Thymus (tissue), 11 donors: ENCODE results near the gene P4HA1. TPM values are rescaled to one million over a fixed set of nuclear protein-coding genes. Genes with fewer than 3 reads are reported as not detected.

Experiments
- DNase-seq, 9 donors: peaks; one replicate each; pipeline ENCODE4 v3.0.0-alpha.2; 2013; ENCODE audit warnings: low spot score in 9 of 9, low read depth in 6 of 9, missing footprints in 1 of 9
- H3K27ac ChIP-seq, 2 donors: one replicate each; pipeline ENCODE4 v1.5.1; 2013; ENCODE audit warnings: control low read depth in 1 of 2, low read depth in 1 of 2, low read length in 1 of 2, mild to moderate bottlenecking in 1 of 2, moderate library complexity in 1 of 2
- H3K27me3 ChIP-seq, 2 donors: one replicate each; pipeline ENCODE4 v1.5.1; 2013; ENCODE audit warnings: low read length in 1 of 2; ENCODE audit not compliant: control insufficient read depth in 2 of 2, insufficient read depth in 1 of 2
- H3K36me3 ChIP-seq, 2 donors: one replicate each; pipeline ENCODE4 v1.5.1; 2013; ENCODE audit warnings: low read length in 1 of 2, mild to moderate bottlenecking in 1 of 2, moderate library complexity in 1 of 2; ENCODE audit not compliant: control insufficient read depth in 2 of 2, insufficient read depth in 2 of 2
- H3K4me1 ChIP-seq, 2 donors: one replicate each; pipeline ENCODE4 v1.5.1; 2013; ENCODE audit warnings: low read length in 2 of 2; ENCODE audit not compliant: control insufficient read depth in 2 of 2, insufficient read depth in 2 of 2
- H3K4me3 ChIP-seq, 2 donors: one replicate each; pipeline ENCODE4 v1.5.1; 2013; ENCODE audit warnings: low read length in 2 of 2, control low read depth in 1 of 2, mild to moderate bottlenecking in 1 of 2
- H3K9me3 ChIP-seq, 2 donors: one replicate each; pipeline ENCODE4 v1.5.1; 2013; ENCODE audit warnings: low read length in 1 of 2, mild to moderate bottlenecking in 1 of 2; ENCODE audit not compliant: control insufficient read depth in 2 of 2, insufficient read depth in 1 of 2
- WGBS: extraction: QIAGEN DNeasy Blood & Tissue Kit; methylation state at CpG from one replicate; pipeline ENCODE4 v1.1.7; 2013; 5-methylcytosine and 5-hydroxymethylcytosine counted together
- polyA plus RNA-seq: library from polyadenylated mRNA; stranded (reverse); fragments of 200-250 nt; gene quantifications from one replicate; pipeline ENCODE4 v1.2.3, GENCODE V29; 2013
- total RNA-seq: library from RNA; stranded (reverse); fragments of 120-200 nt; gene quantifications from one replicate; pipeline ENCODE4 v1.2.4, GENCODE V29; 2013
- donor health status: healthy.

P4HA1 gene
- total and polyA plus RNA-seq, 2 donors: 15.7 to 50.2 TPM

DNA sequence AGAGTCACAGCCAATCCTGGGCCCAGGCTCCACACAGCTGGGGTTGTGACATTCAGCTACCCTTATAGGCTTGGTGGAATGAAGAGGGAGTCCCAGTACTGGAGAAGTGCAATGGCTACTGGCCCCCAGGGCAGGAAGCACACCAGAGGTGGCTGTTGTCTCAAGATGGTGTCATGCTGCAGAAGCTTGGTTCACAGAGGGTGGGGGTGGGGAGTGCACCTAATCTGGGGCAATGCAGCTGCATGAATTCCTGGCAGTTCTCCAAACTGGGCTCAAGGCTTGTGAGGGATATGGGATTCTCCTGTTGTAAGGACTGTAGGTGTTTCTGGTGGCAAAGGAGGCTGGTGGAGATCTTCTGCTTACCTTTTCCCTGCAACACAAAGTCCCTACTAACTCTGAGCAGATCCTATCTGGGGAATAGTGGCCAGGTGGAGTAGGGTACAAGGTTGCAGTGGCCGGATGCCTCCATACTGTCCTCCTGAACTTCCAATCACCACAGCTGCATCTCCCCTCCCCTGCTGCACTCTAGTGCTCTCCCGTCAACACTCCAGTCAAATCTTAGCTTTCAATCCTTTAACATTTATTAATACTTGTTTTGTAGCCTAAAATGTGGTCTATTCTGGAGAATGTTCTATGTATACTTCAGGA, 114.7 kb downstream of the P4HA1 start:
- H3K36me3 ChIP-seq: no peaks in the 10 kb centered on the region
- H3K4me1 ChIP-seq: no peaks in the 10 kb centered on the region
- no peaks in the 10 kb centered on the region for H3K27me3 ChIP-seq
- peaks cover 1 to 17% of the 10 kb centered on the region in 2 donors for H3K9me3 ChIP-seq
- 98% methylated on average over 2 of the region's 2 CpGs for WGBS
- H3K27ac ChIP-seq: no peak overlapping the region
- H3K4me3 ChIP-seq: no peak overlapping the region
- DNase-seq: no peak

DNA sequence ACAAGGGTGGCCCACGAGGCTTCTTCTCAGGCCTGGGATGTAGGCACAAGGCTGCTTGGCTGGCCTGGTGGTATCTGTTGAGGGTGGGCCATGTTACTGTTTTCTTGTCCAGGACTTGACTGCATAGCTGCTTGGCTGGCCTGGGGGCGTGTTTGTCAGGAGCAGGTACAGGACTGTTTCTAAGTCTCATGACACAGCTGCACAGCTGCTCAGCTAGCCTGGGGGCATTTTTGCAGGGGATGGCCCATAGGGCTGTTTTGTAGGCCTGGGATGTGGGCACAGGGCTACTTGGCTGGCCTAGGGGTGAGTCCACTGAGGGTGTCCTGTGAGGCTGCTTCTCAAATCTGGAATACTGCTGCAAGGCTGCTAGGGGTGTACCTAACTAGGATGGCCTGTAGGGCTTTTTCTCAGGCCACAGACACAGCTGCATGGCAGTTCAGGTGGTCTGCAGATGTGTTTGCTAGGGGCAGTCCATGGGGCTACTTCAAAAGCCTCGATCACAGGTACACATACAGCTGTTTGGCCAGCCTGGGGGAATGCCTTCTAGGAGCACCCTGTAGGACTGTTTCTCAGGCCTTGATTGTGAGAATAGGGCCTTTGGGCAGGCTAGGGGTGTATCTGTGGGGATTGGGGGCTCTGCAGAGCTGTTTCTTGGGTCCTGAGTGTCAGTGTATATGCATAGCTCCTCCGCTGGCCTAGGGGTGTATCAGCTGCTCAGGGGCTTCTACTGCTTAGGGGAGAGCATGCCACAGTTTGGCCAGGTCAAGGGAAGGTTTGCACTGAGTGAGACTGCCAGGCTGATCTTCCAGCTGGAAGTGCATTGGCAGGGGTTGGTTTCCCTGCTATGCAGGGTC, 115.4 kb downstream of the P4HA1 start:
- H3K4me3 ChIP-seq: no peak overlapping the region
- WGBS: 94% methylated on average over 4 of the region's 4 CpGs
- no peak overlapping the region for H3K27ac ChIP-seq
- H3K9me3 ChIP-seq: peaks cover 1 to 22% of the 10 kb centered on the region in 2 donors
- H3K36me3 ChIP-seq: no peaks in the 10 kb centered on the region
- DNase-seq: no peak
- no peaks in the 10 kb centered on the region for H3K4me1 ChIP-seq
- H3K27me3 ChIP-seq: no peaks in the 10 kb centered on the region

DNA sequence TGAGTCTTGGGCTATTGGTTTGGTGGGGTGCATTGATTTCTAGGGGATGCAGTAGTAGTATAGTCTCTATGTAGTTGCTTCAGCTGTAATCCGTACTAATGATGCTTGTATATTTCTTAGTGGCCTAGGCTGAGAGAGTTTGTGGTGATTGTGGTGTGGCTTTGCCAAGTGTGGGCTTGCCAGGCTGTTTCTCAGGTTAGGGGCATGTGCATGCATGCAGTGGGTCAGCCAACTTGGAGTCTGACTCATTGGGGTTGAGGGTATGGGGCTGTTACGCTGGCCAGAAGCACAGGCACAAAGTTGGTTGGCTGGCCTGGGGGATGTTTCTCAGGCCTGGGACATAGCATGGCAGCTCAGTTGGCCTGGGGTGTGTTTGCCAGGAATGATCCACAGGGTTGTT, 116.3 kb downstream of the P4HA1 start:
- Histone ChIP-seq H3K27me3 (no peaks in the 10 kb centered on the region), H3K4me1 (no peaks in the 10 kb centered on the region), H3K4me3 (no peak overlapping the region), H3K27ac (no peak overlapping the region), H3K9me3 (peaks cover 1 to 23% of the 10 kb centered on the region in 2 donors), H3K36me3 (no peaks in the 10 kb centered on the region)
- 100% methylated on average over 2 of the region's 2 CpGs for WGBS
- DNase-seq: no peak

DNA sequence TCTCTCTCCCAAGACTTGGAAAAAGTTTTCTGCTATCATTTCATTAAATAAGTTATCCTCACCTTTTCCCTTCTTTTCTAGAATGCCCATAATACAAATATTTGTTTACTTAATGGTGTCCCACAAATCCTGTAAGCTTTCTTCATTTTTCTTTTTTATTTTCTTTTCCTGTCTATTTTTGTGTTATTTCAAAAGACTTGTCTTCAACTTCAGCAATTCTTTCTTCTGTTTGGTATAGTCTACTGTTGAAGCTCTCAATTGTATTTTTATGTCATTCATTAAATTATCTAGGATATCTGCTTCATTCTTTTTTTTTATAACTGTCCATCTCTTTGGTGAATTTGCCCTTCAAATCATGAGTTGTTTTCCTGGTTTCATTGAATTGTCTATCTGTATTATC, 117.0 kb downstream of the P4HA1 start:
- Histone ChIP-seq H3K9me3 (peaks cover 1 to 23% of the 10 kb centered on the region in 2 donors), H3K4me3 (no peak overlapping the region), H3K4me1 (no peaks in the 10 kb centered on the region), H3K27ac (no peak overlapping the region), H3K36me3 (no peaks in the 10 kb centered on the region), H3K27me3 (no peaks in the 10 kb centered on the region)
- no peak for DNase-seq

DNA sequence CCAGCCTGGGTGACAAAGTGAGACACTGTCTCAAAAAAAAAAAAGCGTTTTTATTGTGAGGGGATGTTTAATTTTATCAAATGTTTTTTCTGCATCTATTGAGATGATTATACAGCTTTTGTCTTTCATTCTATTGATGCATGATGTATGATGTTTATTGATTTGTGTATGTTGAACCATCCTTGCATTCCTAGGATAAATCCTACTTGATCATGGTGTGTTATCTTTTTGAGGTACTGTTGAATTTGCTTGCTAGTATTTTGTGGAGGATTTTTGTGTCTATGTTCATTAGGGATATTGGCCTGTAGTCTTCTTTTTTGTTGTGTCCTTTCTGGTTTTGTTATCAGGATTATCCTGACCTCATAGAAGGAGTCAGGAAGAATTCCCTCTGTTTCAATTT, 119.8 kb downstream of the P4HA1 start:
- 98% methylated on average over 1 of the region's 1 CpG for WGBS
- Histone ChIP-seq H3K9me3 (peaks cover 1 to 23% of the 10 kb centered on the region in 2 donors), H3K27ac (no peak overlapping the region)

More for the DNA sequence above, 119.8 kb downstream of the P4HA1 start:
- no peak for DNase-seq
- Histone ChIP-seq H3K4me1 (no peaks in the 10 kb centered on the region), H3K27me3 (no peaks in the 10 kb centered on the region), H3K36me3 (no peaks in the 10 kb centered on the region), H3K4me3 (no peak overlapping the region)

Other genes starting within 250 kb of the P4HA1 start
- gene OIT3, start 203.1 kb downstream of the P4HA1 start, total RNA-seq: 1.1 TPM
- gene OIT3, start 203.1 kb downstream of the P4HA1 start, polyA plus RNA-seq: 0.07 TPM
- not detected for gene PLA2G12B, start 142.1 kb downstream of the P4HA1 start, total RNA-seq
- gene PLA2G12B, start 142.1 kb downstream of the P4HA1 start, polyA plus RNA-seq: 0.09 TPM
- gene NUDT13, start 13.6 kb upstream of the P4HA1 start, total RNA-seq: 1.8 TPM
- 3.2 TPM for gene NUDT13, start 13.6 kb upstream of the P4HA1 start, polyA plus RNA-seq
- gene ECD, start 71.1 kb upstream of the P4HA1 start, total RNA-seq: 26.5 TPM
- 13.8 TPM for gene ECD, start 71.1 kb upstream of the P4HA1 start, polyA plus RNA-seq
- gene FAM149B1, start 71.3 kb upstream of the P4HA1 start, total RNA-seq: 15.2 TPM
- gene FAM149B1, start 71.3 kb upstream of the P4HA1 start, polyA plus RNA-seq: 29.5 TPM
- gene DNAJC9, start 150.4 kb upstream of the P4HA1 start, total RNA-seq: 48.7 TPM
- gene DNAJC9, start 150.4 kb upstream of the P4HA1 start, polyA plus RNA-seq: 21.6 TPM
- gene MRPS16, start 155.8 kb upstream of the P4HA1 start, total RNA-seq: 69.6 TPM
- gene MRPS16, start 155.8 kb upstream of the P4HA1 start, polyA plus RNA-seq: 67.3 TPM